GM19043 (cell line): ENCODE results near the gene MTERF4.

Experiments used
- ATAC-seq: cut with Tn5 transposase; IDR thresholded peaks from one replicate; pipeline ENCODE4 v1.9.1; 2021; ENCODE audit warnings: low read depth; ENCODE audit not compliant: unreplicated experiment

Gene MTERF4

GRCh38 chr2:241052677-241053360 is 49.3 kb downstream of the MTERF4 start:
- no peak for ATAC-seq

DNA sequence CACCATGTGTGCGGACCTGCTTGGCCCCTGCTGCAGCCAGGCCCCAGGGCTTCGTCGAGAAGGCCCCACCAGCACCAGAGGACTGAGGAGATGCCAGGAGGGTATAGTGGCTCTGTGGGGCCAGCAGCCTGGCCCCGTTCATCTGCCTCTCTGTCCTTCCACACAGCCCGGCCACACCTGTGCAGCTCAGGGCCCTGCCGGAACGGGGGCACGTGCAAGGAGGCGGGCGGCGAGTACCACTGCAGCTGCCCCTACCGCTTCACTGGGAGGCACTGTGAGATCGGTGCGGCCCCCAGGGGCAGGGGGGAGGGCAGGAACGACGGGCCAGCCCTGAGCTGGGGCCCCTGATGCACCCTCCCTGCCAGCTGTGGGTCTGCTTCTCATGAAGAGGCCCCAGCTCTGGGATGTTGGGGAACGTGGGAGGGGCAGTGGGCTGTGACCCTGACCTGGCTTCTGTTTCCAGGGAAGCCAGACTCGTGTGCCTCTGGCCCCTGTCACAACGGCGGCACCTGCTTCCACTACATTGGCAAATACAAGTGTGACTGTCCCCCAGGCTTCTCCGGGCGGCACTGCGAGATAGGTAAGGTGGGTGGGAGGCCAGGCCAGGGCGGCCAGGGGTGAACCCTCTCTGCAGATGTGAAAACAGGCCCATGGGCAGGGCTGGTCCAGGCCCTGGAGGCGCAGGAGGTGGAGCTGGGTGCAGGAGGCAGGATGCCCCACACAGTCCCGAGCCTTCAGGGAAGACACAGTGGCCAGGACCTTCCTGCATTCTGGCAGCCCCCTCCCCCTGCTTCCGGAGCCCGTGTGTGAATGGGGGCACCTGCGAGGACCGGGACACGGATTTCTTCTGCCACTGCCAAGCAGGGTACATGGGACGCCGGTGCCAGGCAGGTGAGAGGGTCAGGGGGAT is 50.3 kb downstream of the MTERF4 start:
- ATAC-seq, result no peak

- ATAC-seq, result no peak
These were observed 51.2 kb downstream of the MTERF4 start for GRCh38 chr2:241050624-241051577.

GRCh38 chr2:241049739-241050623 is 52.1 kb downstream of the MTERF4 start:
- ATAC-seq, result no peak

GRCh38 chr2:241048949-241049343 is 53.1 kb downstream of the MTERF4 start:
- ATAC-seq, result no peak

GRCh38 chr2:241048149-241048948 is 53.7 kb downstream of the MTERF4 start:
- ATAC-seq, result no peak

- no peak for ATAC-seq
These were observed 54.7 kb downstream of the MTERF4 start for GRCh38 chr2:241047253-241048010.
